Measurements from ENCODE around the gene MYL3. TPM values are rescaled to one million over a fixed set of nuclear protein-coding genes. Genes with fewer than 3 reads are reported as not detected.

The MYL3 gene
- total and polyA plus RNA-seq, 4 donors = 1.9 to 4.1 (median 2.6) TPM

- Histone ChIP-seq H3K27ac (ENCODE audit: low read depth in 1 of 2, low read length in 1 of 2) (peak overlapping the region; percentile 64 to 90), H3K27me3 (ENCODE audit: control insufficient read depth in 3 of 3, insufficient read depth in 3 of 3, low read length in 2 of 3) (no peaks in the 10 kb centered on the region), H3K36me3 (ENCODE audit: control insufficient read depth in 4 of 4, insufficient read depth in 4 of 4, low read length in 4 of 4) (no peaks in the 10 kb centered on the region), H3K4me3 (no peak overlapping the region), H3K4me1 (ENCODE audit: control insufficient read depth in 5 of 5, insufficient read depth in 5 of 5, low read length in 5 of 5) (peaks cover 6 to 68% (median 33%) of the 10 kb centered on the region in 5 donors), H3K9ac (ENCODE audit: insufficient read depth in 1 of 2, low read length in 2 of 2) (no peak overlapping the region), H3K9me3 (ENCODE audit: control insufficient read depth in 4 of 4, insufficient read depth in 3 of 4, low read length in 3 of 4) (no peaks in the 10 kb centered on the region)
- WGBS, 2 donors = 18 to 40% methylated on average over 12 of the region's 12 CpGs
- TF ChIP-seq, protein P1, sequence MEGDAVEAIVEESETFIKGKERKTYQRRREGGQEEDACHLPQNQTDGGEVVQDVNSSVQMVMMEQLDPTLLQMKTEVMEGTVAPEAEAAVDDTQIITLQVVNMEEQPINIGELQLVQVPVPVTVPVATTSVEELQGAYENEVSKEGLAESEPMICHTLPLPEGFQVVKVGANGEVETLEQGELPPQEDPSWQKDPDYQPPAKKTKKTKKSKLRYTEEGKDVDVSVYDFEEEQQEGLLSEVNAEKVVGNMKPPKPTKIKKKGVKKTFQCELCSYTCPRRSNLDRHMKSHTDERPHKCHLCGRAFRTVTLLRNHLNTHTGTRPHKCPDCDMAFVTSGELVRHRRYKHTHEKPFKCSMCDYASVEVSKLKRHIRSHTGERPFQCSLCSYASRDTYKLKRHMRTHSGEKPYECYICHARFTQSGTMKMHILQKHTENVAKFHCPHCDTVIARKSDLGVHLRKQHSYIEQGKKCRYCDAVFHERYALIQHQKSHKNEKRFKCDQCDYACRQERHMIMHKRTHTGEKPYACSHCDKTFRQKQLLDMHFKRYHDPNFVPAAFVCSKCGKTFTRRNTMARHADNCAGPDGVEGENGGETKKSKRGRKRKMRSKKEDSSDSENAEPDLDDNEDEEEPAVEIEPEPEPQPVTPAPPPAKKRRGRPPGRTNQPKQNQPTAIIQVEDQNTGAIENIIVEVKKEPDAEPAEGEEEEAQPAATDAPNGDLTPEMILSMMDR (IDR thresholded peaks at IDR 0.05; ENCODE audit: control extremely low read depth, extremely low read depth) = no peak
- DNase-seq (peak; percentile 94 to 97 (median 97)), ATAC-seq (ENCODE audit: insufficient read depth, low FRiP score) (peak; percentile 51)
Observed at GRCh38 chr3:46865031-46865507, 1.8 kb upstream of the MYL3 start.

DNA sequence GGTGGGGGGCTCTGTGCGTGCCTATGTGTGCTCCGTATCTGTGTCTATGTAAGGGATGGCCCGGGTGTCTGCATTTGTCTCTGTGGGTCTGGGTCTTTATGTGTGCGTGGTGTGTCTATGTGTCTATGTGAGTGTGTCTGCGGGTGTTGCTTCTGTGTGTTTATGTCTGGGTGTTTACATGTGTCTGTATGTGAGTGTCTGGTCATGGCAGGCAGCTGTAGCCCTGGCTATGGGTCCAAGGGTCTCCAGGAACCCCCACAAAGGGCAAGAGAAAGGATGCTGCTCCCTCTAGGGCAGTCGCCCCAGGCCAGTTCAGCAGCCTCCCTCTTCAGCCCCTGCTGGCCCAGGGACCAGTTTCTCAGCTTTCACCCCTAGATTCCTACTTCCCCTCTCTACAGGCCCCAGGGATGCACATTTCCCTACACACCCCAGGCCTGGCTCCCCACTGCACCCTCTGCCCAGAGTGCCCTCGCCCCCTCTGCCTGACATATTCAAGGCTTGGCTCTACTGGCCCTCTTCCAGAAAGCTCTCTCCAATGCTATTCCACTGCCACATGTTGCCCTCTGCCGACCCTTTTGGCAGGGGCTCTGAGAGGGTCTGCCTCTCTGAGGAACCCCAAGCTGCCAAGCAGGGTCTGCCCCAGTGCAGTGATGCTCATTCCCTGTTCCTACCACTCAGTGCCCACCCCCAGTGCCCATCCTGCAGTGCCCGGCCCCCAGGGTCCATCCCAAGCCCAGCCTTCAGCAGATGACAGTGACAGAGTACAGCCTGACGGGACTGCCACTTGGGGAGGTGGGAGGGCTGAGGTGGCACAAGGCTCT, 1.0 kb upstream of the MYL3 start:
- ATAC-seq (ENCODE audit: insufficient read depth, low FRiP score) = no peak
- no peaks in the 10 kb centered on the region for H3K27me3 ChIP-seq (ENCODE audit: control insufficient read depth in 3 of 3, insufficient read depth in 3 of 3, low read length in 2 of 3)
- peak overlapping the region; percentile 64 to 90 for H3K27ac ChIP-seq (ENCODE audit: low read depth in 1 of 2, low read length in 1 of 2)
- DNase-seq = peak; percentile 86 to 93 (median 87)
- WGBS, 2 donors = 79 to 80% methylated on average over 10 of the region's 10 CpGs
- H3K4me1 ChIP-seq (ENCODE audit: control insufficient read depth in 5 of 5, insufficient read depth in 5 of 5, low read length in 5 of 5) = peaks cover 6 to 63% (median 33%) of the 10 kb centered on the region in 5 donors
- TF ChIP-seq, protein P1 (IDR thresholded peaks at IDR 0.05; ENCODE audit: control extremely low read depth, extremely low read depth) = no peak
- H3K9ac ChIP-seq (ENCODE audit: insufficient read depth in 1 of 2, low read length in 2 of 2) = no peak overlapping the region
- no peaks in the 10 kb centered on the region for H3K9me3 ChIP-seq (ENCODE audit: control insufficient read depth in 4 of 4, insufficient read depth in 3 of 4, low read length in 3 of 4)
- H3K36me3 ChIP-seq (ENCODE audit: control insufficient read depth in 4 of 4, insufficient read depth in 4 of 4, low read length in 4 of 4) = no peaks in the 10 kb centered on the region
- no peak overlapping the region for H3K4me3 ChIP-seq

DNA sequence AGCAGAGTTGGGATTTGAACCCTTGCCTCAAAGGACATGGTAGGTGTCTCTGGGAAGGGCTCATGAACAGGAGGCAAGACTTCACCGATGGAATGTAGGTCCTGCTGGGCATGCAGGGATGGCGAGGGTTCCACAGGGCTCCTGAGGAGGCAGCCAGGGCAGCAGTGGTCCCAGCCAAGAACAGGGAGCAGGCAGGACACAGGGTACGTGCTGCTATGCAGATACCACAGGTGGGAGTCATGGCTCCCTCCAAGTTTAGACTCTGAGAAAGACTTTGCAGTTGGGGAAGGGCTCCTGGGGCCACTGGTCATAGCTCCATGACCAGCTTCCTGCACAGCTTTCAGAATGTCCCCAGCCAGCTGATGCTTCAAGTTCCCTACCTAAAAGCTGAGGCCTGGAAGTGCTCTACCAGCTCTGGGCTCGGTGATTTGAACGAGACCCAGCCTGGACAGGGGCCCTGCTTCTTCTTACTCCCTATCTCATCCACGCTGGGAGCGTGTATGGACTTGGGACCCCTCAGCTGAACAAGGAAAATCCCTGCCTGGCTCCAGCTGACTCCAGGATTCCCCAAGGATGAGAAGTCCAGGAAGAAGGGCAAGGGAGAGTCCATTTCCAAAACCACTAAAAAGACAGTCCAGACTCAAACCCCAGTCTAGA, 747 bp downstream of the MYL3 start:
- WGBS, 2 donors = 83 to 93% methylated on average over 7 of the region's 7 CpGs
- DNase-seq (no peak), ATAC-seq (ENCODE audit: insufficient read depth, low FRiP score) (no peak)
- no peak overlapping the region for H3K4me3 ChIP-seq
- no peaks in the 10 kb centered on the region for H3K36me3 ChIP-seq (ENCODE audit: control insufficient read depth in 4 of 4, insufficient read depth in 4 of 4, low read length in 4 of 4)
- H3K9me3 ChIP-seq (ENCODE audit: control insufficient read depth in 4 of 4, insufficient read depth in 3 of 4, low read length in 3 of 4) = no peaks in the 10 kb centered on the region
- H3K27me3 ChIP-seq (ENCODE audit: control insufficient read depth in 3 of 3, insufficient read depth in 3 of 3, low read length in 2 of 3) = no peaks in the 10 kb centered on the region
- TF ChIP-seq, protein P1 (IDR thresholded peaks at IDR 0.05; ENCODE audit: control extremely low read depth, extremely low read depth) = no peak
- H3K9ac ChIP-seq (ENCODE audit: insufficient read depth in 1 of 2, low read length in 2 of 2) = no peak overlapping the region
- H3K4me1 ChIP-seq (ENCODE audit: control insufficient read depth in 5 of 5, insufficient read depth in 5 of 5, low read length in 5 of 5) = peaks cover 0 to 45% (median 22%) of the 10 kb centered on the region in 5 donors
- peak overlapping the region in 1 of 2 donors; percentile 90 for H3K27ac ChIP-seq (ENCODE audit: low read depth in 1 of 2, low read length in 1 of 2)
